Measurements from ENCODE around the gene FBXW5. TPM values are rescaled to one million over a fixed set of nuclear protein-coding genes. Genes with fewer than 3 reads are reported as not detected.

Gene FBXW5
- total and polyA plus RNA-seq, 9 of the 15 experiments (the other 6 are each of a cell fraction or from before 2014, with no cell fraction given), result 0.21 to 128 (median 37.0) TPM

- TF ChIP-seq, protein P1, sequence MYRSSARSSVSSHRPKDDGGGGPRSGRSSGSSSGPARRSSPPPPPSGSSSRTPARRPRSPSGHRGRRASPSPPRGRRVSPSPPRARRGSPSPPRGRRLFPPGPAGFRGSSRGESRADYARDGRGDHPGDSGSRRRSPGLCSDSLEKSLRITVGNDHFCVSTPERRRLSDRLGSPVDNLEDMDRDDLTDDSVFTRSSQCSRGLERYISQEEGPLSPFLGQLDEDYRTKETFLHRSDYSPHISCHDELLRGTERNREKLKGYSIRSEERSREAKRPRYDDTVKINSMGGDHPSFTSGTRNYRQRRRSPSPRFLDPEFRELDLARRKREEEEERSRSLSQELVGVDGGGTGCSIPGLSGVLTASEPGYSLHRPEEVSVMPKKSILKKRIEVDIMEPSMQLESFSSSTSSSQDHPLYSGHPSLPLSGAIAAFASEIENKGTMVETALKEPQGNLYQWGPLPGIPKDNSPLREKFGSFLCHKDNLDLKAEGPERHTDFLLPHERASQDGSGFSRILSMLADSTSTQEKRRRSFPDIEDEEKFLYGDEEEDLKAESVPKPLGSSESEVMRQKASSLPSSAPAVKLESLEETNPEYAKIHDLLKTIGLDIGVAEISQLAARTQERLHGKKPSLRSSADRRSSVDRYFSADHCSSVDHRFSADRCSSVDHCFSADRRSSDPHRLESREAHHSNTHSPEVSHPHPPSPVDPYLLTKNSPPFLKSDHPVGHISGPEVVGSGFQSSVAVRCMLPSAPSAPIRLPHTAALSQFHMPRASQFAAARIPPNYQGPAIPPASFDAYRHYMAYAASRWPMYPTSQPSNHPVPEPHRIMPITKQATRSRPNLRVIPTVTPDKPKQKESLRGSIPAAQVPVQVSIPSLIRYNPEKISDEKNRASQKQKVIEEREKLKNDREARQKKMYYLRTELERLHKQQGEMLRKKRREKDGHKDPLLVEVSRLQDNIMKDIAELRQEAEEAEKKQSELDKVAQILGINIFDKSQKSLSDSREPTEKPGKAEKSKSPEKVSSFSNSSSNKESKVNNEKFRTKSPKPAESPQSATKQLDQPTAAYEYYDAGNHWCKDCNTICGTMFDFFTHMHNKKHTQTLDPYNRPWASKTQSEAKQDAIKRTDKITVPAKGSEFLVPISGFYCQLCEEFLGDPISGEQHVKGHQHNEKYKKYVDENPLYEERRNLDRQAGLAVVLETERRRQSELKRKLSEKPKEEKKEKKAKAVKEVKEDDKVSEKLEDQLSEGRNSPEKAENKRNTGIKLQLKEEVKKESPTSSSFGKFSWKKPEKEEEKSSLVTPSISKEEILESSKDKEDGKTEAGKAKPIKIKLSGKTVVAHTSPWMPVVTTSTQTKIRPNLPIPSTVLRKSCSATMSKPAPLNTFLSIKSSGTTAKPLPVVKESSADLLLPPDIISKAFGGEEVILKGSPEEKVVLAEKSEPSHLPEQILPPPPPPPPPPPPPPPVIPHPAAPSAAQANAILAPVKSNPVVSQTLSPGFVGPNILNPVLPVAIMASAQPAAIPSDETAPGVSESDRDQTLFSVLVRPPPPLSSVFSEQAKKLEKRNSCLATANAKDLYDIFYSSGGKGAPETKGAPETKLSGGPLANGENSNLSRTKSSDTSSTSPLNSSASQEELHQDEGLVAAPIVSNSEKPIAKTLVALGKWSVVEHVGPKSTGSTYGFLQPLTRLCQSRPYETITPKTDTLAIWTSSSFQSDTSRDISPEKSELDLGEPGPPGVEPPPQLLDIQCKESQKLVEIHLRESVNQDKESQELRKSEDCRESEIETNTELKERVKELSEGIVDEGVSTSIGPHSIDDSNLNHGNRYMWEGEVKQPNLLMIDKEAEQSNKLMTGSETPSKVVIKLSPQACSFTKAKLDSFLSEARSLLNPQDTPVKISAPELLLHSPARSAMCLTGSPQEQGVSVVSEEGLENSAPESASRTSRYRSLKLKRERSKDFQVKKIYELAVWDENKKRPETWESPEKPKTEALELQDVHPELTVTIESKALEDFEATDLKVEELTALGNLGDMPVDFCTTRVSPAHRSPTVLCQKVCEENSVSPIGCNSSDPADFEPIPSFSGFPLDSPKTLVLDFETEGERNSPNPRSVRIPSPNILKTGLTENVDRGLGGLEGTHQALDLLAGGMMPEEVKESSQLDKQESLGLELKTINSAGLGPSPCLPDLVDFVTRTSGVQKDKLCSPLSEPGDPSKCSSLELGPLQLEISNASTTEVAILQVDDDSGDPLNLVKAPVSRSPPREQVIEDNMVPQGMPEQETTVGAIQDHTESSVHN (IDR thresholded peaks at IDR 0.05; ENCODE audit: borderline replicate concordance in 1 of 2, low read depth in 1 of 2), result no peak
- TF ChIP-seq, protein P2, sequence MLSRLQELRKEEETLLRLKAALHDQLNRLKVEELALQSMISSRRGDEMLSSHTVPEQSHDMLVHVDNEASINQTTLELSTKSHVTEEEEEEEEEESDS (CRISPR knock-in tag; IDR thresholded peaks at IDR 0.05), result no peak
- TF ChIP-seq AFF4 (CRISPR knock-in tag; IDR thresholded peaks at IDR 0.05), result no peak
- peak; percentile 26; the same call in 1 of the 2 replicates for TF ChIP-seq PML (IDR thresholded peaks at IDR 0.05; ENCODE audit: low read length)
- TF ChIP-seq TFAP4 (CRISPR knock-in tag; IDR thresholded peaks at IDR 0.05; ENCODE audit: borderline replicate concordance), result peak; percentile 46; the same call in 1 of the 2 replicates
- no peak for TF ChIP-seq SIRT6 (IDR thresholded peaks at IDR 0.05; ENCODE audit: low read depth, low read length)
- TF ChIP-seq HSF4 (CRISPR knock-in tag; IDR thresholded peaks at IDR 0.05; ENCODE audit: borderline replicate concordance), result no peak
- 0 out of 2 replicates have a peak, but pooled peaks have one; percentile 20 for TF ChIP-seq ESRRA (IDR thresholded peaks at IDR 0.05; ENCODE audit: borderline replicate concordance, low read depth)
- TF ChIP-seq MECOM (CRISPR knock-in tag; IDR thresholded peaks at IDR 0.05), result no peak
- no peak for TF ChIP-seq POLR2AphosphoS5 (IDR thresholded peaks at IDR 0.05; ENCODE audit: control insufficient read depth, insufficient read depth, low read depth, low read length)
- TF ChIP-seq ZNF551 (CRISPR knock-in tag; IDR thresholded peaks at IDR 0.05), result no peak
- TF ChIP-seq SMAD1 (IDR thresholded peaks at IDR 0.05; ENCODE audit: low read depth, low read length, partially characterized antibody), result no peak
- no peak for TF ChIP-seq SMARCC2 (IDR thresholded peaks at IDR 0.05; ENCODE audit: low read depth)
These were observed 5.5 kb upstream of the FBXW5 start (continued) for GRCh38 chr9:136949817-136950655.

Measured in K562 (cell line).